HFF-Myc (cell line): ENCODE results near the gene TMEM116.

ENCODE experiments used
- DNase-seq: peaks from one replicate; pipeline ENCODE4 v3.0.0-alpha.2; 2011; ENCODE audit warnings: low read depth; ENCODE audit errors: extremely low read depth
- H3K4me3 ChIP-seq: replicated peaks from 2 replicates; pipeline ENCODE4 v1.5.1; 2011; ENCODE audit warnings: low read depth, mild to moderate bottlenecking, control low read depth, low read length
- TF ChIP-seq, protein P1 (sequence below): IDR thresholded peaks from 2 replicates; pipeline ENCODE4 v1.5.1; 2012; ENCODE audit warnings: mild to moderate bottlenecking, low read depth, low read length, control low read depth; ENCODE audit errors: missing control alignments

Gene TMEM116

DNA sequence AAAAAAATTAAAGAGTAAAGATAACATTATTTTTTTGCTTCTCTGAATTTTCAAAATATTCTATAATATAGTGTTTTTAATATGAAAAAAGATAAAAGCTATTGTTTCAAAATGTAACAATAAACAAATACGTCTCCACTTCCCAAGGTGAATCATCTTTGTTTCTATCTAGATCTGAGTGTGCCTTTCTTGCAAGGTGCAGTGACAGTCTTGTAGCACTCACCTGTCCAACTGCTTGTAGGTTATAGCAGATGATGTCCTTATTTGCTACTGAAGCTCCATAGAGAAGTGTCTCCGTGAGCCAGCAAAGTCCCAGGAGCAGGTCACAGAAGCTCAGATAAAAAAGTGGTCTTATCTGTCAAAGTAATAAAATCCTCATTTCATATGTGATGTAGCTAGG, 21.4 kb downstream of the TMEM116 start:
- no peak for DNase-seq
- H3K4me3 ChIP-seq, result no peak overlapping the region
- TF ChIP-seq, protein P1, sequence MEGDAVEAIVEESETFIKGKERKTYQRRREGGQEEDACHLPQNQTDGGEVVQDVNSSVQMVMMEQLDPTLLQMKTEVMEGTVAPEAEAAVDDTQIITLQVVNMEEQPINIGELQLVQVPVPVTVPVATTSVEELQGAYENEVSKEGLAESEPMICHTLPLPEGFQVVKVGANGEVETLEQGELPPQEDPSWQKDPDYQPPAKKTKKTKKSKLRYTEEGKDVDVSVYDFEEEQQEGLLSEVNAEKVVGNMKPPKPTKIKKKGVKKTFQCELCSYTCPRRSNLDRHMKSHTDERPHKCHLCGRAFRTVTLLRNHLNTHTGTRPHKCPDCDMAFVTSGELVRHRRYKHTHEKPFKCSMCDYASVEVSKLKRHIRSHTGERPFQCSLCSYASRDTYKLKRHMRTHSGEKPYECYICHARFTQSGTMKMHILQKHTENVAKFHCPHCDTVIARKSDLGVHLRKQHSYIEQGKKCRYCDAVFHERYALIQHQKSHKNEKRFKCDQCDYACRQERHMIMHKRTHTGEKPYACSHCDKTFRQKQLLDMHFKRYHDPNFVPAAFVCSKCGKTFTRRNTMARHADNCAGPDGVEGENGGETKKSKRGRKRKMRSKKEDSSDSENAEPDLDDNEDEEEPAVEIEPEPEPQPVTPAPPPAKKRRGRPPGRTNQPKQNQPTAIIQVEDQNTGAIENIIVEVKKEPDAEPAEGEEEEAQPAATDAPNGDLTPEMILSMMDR, result no peak

DNA sequence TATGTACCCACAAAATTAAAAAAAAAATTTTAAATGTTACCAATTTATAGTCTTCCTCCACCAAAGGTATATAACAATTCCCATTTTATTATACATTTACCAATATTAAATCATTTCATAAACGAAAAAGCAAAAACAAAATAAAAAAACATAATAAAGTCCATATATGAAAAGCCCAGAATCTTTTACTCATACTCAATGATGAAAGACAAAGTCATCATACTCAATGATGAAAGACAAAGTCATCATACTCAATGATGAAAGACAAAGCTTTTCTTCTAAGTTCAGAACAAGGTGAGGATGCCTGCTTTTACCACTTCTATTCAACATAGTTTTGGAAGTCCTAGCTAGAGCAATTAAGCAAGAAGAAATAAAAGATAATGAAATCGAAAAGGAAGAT, 28.1 kb downstream of the TMEM116 start:
- TF ChIP-seq, protein P1, result no peak
- H3K4me3 ChIP-seq, result no peak overlapping the region
- no peak for DNase-seq

DNA sequence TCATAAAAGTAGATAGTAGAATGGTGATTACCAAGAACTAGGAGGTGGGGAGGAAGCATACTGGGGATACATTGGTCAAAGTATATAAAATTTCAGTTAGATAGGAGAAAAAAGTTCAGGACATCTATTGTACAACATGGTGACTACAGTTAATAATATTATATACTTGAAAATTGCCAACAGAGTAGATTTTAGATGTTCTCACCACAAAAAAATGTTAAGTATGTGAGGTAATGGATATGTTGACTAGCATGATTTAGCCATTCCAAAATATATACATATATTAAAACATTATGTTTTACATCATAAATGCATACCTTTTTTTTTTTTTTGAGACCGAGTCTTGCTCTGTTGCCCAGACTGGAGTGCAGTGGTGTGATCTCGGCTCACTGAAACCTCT, 31.0 kb downstream of the TMEM116 start:
- H3K4me3 ChIP-seq, result no peak overlapping the region
- no peak for DNase-seq
- TF ChIP-seq, protein P1, result no peak

DNA sequence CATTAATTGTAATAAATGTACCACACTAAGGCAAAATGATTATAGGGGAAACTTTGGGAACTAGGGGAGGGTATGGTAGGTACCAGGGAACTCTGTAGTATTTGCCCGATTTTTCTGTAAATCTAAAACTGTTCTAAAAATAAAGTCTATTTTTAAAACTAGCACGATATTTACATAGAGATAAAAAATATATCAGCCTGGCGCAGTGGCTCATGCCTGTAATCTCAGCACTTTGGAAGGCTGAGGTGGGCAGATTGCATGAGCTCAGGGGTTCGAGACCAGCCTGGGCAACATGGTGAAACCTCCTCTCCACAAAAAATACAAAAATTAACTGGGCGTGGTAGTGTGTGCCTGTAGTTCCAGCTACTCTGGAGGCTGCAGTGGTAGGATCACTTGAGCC, 32.4 kb downstream of the TMEM116 start:
- TF ChIP-seq, protein P1, result no peak
- no peak overlapping the region for H3K4me3 ChIP-seq
- DNase-seq, result no peak

DNA sequence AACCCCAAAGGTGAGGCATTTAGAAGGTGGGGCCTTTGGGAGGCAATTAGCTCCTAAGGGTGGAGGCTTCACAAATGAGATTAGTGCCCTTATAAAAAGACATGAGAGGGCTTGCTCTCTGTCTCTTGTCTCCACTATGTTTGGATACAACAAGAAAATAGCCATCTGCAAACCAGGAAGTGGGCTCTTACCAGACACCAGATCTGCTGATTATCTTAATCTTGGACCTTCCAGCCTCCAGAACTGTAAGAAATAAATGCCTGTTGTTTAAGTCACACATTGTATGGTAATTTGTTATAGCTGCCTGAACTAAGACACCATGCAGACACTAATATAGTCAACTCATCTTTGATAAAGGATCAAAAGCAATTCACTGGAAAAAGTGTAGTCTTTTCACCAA, 34.4 kb downstream of the TMEM116 start:
- no peak overlapping the region for H3K4me3 ChIP-seq
- no peak for DNase-seq
- TF ChIP-seq, protein P1, result no peak

DNA sequence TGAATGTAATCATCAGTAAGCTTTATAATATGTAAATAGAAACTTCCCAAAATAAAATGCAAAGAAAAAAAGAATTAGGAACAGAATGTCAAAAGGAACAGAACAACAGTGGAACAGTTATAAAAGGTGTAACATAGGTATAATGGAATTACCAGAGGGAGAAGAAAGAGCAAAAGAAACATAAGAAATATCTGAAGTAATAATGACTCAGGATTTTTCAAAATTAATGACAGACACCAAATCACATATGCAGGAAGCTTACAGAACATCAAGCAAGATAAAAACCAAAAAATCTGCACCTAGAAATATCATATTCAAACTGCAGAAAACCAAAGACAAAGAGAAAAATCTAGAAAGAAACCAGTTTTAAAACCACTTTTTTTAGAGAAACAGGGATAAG, 36.1 kb downstream of the TMEM116 start:
- H3K4me3 ChIP-seq, result no peak overlapping the region
- TF ChIP-seq, protein P1, result no peak
- no peak for DNase-seq

DNA sequence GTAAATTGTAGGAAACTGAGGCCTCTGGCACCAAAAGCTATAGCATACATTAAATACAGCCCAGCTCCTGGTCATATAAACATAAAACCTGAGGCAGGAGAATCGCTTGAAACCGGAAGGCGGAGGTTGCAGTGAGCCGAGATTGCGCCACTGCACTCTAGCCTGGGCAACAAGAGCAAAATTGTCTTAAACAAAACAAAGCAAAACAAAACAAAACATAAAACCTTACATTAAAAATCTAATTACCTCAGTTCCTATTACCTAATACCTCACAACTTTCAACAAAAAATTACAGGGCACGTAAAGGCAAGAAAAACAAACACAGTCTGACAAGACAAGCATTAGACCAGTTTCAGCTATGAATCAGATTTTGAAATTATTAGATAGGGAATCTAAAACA, 36.7 kb downstream of the TMEM116 start:
- H3K4me3 ChIP-seq, result no peak overlapping the region
- TF ChIP-seq, protein P1, result no peak
- no peak for DNase-seq
